ENCODE results near the gene ATP2A2. TPM values are rescaled to one million over a fixed set of nuclear protein-coding genes. Genes with fewer than 3 reads are reported as not detected.

ATP2A2 gene
- total and polyA plus RNA-seq, 5 donors from 2014 or later, result 3.3 to 119 (median 4.9) TPM

- Histone ChIP-seq H3K4me3 (ENCODE audit: low read depth, low read length) (no peak overlapping the region), H3K4me1 (ENCODE audit: control insufficient read depth, insufficient read depth, low read length, poor library complexity, severe bottlenecking) (peaks cover 48% of the 10 kb centered on the region), H3K27ac (ENCODE audit: insufficient read depth, low read length, poor library complexity, severe bottlenecking) (no peak overlapping the region), H3K27me3 (ENCODE audit: control insufficient read depth, insufficient read depth, low read length) (no peaks in the 10 kb centered on the region), H3K9me3 (ENCODE audit: control insufficient read depth in 2 of 2, low read length in 2 of 2) (no peaks in the 10 kb centered on the region), H3K36me3 (ENCODE audit: control insufficient read depth, insufficient read depth, low read length) (peaks cover 10% of the 10 kb centered on the region)
- peak overlapping the region in 2 of 3 donors; percentile 13 to 44 for H3K27ac Mint-ChIP-seq
- H3K4me3 Mint-ChIP-seq, result peak overlapping the region in 1 of 4 donors; percentile 85
- DNase-seq, result no peak
- no peaks in the 10 kb centered on the region for H3K27me3 Mint-ChIP-seq
- H3K9me3 Mint-ChIP-seq, result no peaks in the 10 kb centered on the region
- H3K36me3 Mint-ChIP-seq, result peaks cover 27% of the 10 kb centered on the region
- peaks cover 44 to 80% (median 56%) of the 10 kb centered on the region in 4 donors for H3K4me1 Mint-ChIP-seq
- no peak for ATAC-seq (ENCODE audit: low read depth in 2 of 2)
Observed at GRCh38 chr12:110310763-110311162, 29.7 kb downstream of the ATP2A2 start.

- H3K36me3 Mint-ChIP-seq, result peaks cover 29% of the 10 kb centered on the region
- H3K4me1 Mint-ChIP-seq, result peaks cover 45 to 83% (median 62%) of the 10 kb centered on the region in 4 donors
- no peak for DNase-seq
- H3K36me3 ChIP-seq (ENCODE audit: control insufficient read depth, insufficient read depth, low read length), result peaks cover 10% of the 10 kb centered on the region
- ATAC-seq (ENCODE audit: low read depth in 2 of 2), result no peak
- peak overlapping the region in 3 of 4 donors; percentile 23 to 48 (median 45) for H3K4me3 Mint-ChIP-seq
- H3K9me3 ChIP-seq (ENCODE audit: control insufficient read depth in 2 of 2, low read length in 2 of 2), result no peaks in the 10 kb centered on the region
- H3K27ac Mint-ChIP-seq, result peak overlapping the region in 2 of 3 donors; percentile 65 to 84
- peaks cover 57% of the 10 kb centered on the region for H3K4me1 ChIP-seq (ENCODE audit: control insufficient read depth, insufficient read depth, low read length, poor library complexity, severe bottlenecking)
- no peak overlapping the region for H3K27ac ChIP-seq (ENCODE audit: insufficient read depth, low read length, poor library complexity, severe bottlenecking)
- H3K4me3 ChIP-seq (ENCODE audit: low read depth, low read length), result no peak overlapping the region
- H3K27me3 Mint-ChIP-seq, result no peaks in the 10 kb centered on the region
- no peaks in the 10 kb centered on the region for H3K9me3 Mint-ChIP-seq
- no peaks in the 10 kb centered on the region for H3K27me3 ChIP-seq (ENCODE audit: control insufficient read depth, insufficient read depth, low read length)
Observed at GRCh38 chr12:110311903-110312302, 30.9 kb downstream of the ATP2A2 start.

DNA sequence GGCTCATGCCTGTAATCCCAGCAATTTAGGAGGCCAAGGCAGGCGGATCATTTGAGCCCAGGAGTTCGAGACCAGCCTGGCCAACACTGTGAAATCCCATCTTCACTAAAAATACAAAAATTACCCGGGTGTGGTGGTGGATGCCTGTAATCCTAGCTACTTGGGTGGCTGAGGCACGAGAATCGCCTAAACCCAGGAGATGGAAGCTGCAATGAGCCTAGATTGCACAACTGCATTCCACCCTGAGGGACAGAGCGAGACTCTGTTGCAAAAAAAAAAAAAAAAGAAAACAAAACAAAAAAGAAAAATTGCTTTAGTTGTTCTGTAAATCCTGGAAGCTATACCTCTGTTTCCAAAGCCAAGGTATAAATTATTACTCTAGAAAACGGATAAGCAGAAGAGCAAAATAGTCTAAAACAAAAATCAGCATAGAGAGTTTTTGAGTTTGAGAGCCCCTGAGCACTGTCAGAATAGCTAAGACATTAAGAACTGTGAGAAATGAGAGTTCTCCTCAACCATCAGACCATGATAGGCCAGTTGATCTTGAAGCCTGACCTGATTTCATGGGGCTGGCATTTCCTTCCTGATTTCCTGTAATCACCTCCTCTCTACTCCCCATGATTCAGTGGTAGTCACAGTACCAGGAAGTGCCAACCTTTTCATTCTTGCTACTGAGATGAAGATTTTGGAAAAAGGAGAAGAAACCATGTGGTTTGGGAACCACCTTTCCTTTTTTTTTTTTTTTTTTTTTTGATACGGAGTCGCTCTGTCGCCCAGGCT lies 31.7 kb downstream of the ATP2A2 start:
- Mint-ChIP-seq H3K27ac (peak overlapping the region in 2 of 3 donors; percentile 21 to 84), H3K4me1 (peaks cover 38 to 79% (median 60%) of the 10 kb centered on the region in 4 donors), H3K36me3 (peaks cover 26% of the 10 kb centered on the region), H3K9me3 (no peaks in the 10 kb centered on the region), H3K4me3 (peak overlapping the region; percentile 44 to 75 (median 69)), H3K27me3 (no peaks in the 10 kb centered on the region)
- Histone ChIP-seq H3K4me3 (ENCODE audit: low read depth, low read length) (peak overlapping the region; percentile 57), H3K9me3 (ENCODE audit: control insufficient read depth in 2 of 2, low read length in 2 of 2) (no peaks in the 10 kb centered on the region), H3K36me3 (ENCODE audit: control insufficient read depth, insufficient read depth, low read length) (peaks cover 10% of the 10 kb centered on the region), H3K27me3 (ENCODE audit: control insufficient read depth, insufficient read depth, low read length) (no peaks in the 10 kb centered on the region), H3K4me1 (ENCODE audit: control insufficient read depth, insufficient read depth, low read length, poor library complexity, severe bottlenecking) (peaks cover 51% of the 10 kb centered on the region), H3K27ac (ENCODE audit: insufficient read depth, low read length, poor library complexity, severe bottlenecking) (peak overlapping the region; percentile 25)
- peak; percentile 71 to 81 for ATAC-seq (ENCODE audit: low read depth in 2 of 2)
- peak in 1 of 3 donors; percentile 64 for DNase-seq

DNA sequence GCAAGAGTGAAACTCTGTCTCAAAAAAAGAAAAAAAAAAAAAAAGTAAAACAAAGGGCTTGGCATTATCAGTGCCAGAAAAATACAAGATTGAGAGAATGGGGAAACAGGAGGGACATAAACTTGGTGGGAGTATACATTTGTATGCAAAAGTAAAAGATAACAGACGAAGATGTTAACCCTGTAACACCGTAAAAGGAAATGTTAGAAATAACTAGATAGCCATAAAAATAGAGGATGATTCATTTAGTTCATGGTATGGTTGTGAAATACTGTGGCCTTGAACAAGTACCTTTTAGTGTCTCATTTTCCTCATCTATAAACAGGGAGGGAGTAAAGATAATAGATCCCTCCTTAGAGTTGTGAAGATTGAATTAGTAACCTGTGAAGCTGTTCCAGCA lies 33.3 kb downstream of the ATP2A2 start:
- Mint-ChIP-seq H3K4me3 (peak overlapping the region in 3 of 4 donors; percentile 11 to 35 (median 15)), H3K36me3 (peaks cover 23% of the 10 kb centered on the region), H3K27me3 (no peaks in the 10 kb centered on the region), H3K4me1 (peaks cover 29 to 73% (median 55%) of the 10 kb centered on the region in 4 donors), H3K9me3 (no peaks in the 10 kb centered on the region), H3K27ac (peak overlapping the region in 2 of 3 donors; percentile 56 to 65)
- Histone ChIP-seq H3K9me3 (ENCODE audit: control insufficient read depth in 2 of 2, low read length in 2 of 2) (no peaks in the 10 kb centered on the region), H3K4me1 (ENCODE audit: control insufficient read depth, insufficient read depth, low read length, poor library complexity, severe bottlenecking) (peaks cover 45% of the 10 kb centered on the region), H3K27me3 (ENCODE audit: control insufficient read depth, insufficient read depth, low read length) (no peaks in the 10 kb centered on the region), H3K4me3 (ENCODE audit: low read depth, low read length) (peak overlapping the region; percentile 0), H3K27ac (ENCODE audit: insufficient read depth, low read length, poor library complexity, severe bottlenecking) (no peak overlapping the region), H3K36me3 (ENCODE audit: control insufficient read depth, insufficient read depth, low read length) (peaks cover 9% of the 10 kb centered on the region)
- DNase-seq (peak in 1 of 3 donors; percentile 38), ATAC-seq (ENCODE audit: low read depth in 2 of 2) (no peak)

- H3K27me3 ChIP-seq (ENCODE audit: control insufficient read depth, insufficient read depth, low read length), result no peaks in the 10 kb centered on the region
- peaks cover 42% of the 10 kb centered on the region for H3K4me1 ChIP-seq (ENCODE audit: control insufficient read depth, insufficient read depth, low read length, poor library complexity, severe bottlenecking)
- peak overlapping the region; percentile 16 for H3K27ac ChIP-seq (ENCODE audit: insufficient read depth, low read length, poor library complexity, severe bottlenecking)
- peaks cover 39 to 64% (median 53%) of the 10 kb centered on the region in 4 donors for H3K4me1 Mint-ChIP-seq
- no peaks in the 10 kb centered on the region for H3K9me3 Mint-ChIP-seq
- H3K4me3 Mint-ChIP-seq, result peak overlapping the region in 2 of 4 donors; percentile 3 to 65
- no peaks in the 10 kb centered on the region for H3K27me3 Mint-ChIP-seq
- H3K36me3 Mint-ChIP-seq, result peaks cover 23% of the 10 kb centered on the region
- no peaks in the 10 kb centered on the region for H3K9me3 ChIP-seq (ENCODE audit: control insufficient read depth in 2 of 2, low read length in 2 of 2)
- ATAC-seq (ENCODE audit: low read depth in 2 of 2) (no peak), DNase-seq (peak in 1 of 3 donors; percentile 25)
- peaks cover 27% of the 10 kb centered on the region for H3K36me3 ChIP-seq (ENCODE audit: control insufficient read depth, insufficient read depth, low read length)
- peak overlapping the region; percentile 15 to 81 (median 75) for H3K27ac Mint-ChIP-seq
- peak overlapping the region; percentile 13 for H3K4me3 ChIP-seq (ENCODE audit: low read depth, low read length)
Observed at GRCh38 chr12:110316861-110317260, 35.8 kb downstream of the ATP2A2 start.

- DNase-seq (no peak), ATAC-seq (ENCODE audit: low read depth in 2 of 2) (no peak)
- peaks cover 36% of the 10 kb centered on the region for H3K36me3 ChIP-seq (ENCODE audit: control insufficient read depth, insufficient read depth, low read length)
- peak overlapping the region; percentile 11 to 64 (median 56) for H3K27ac Mint-ChIP-seq
- H3K4me3 ChIP-seq (ENCODE audit: low read depth, low read length), result no peak overlapping the region
- no peaks in the 10 kb centered on the region for H3K27me3 ChIP-seq (ENCODE audit: control insufficient read depth, insufficient read depth, low read length)
- peaks cover 31% of the 10 kb centered on the region for H3K4me1 ChIP-seq (ENCODE audit: control insufficient read depth, insufficient read depth, low read length, poor library complexity, severe bottlenecking)
- peaks cover 30 to 58% (median 43%) of the 10 kb centered on the region in 4 donors for H3K4me1 Mint-ChIP-seq
- no peaks in the 10 kb centered on the region for H3K27me3 Mint-ChIP-seq
- H3K4me3 Mint-ChIP-seq, result no peak overlapping the region
- no peaks in the 10 kb centered on the region for H3K9me3 Mint-ChIP-seq
- H3K9me3 ChIP-seq (ENCODE audit: control insufficient read depth in 2 of 2, low read length in 2 of 2), result no peaks in the 10 kb centered on the region
- H3K36me3 Mint-ChIP-seq, result peaks cover 22% of the 10 kb centered on the region
- no peak overlapping the region for H3K27ac ChIP-seq (ENCODE audit: insufficient read depth, low read length, poor library complexity, severe bottlenecking)
Observed at GRCh38 chr12:110317911-110318310, 36.9 kb downstream of the ATP2A2 start.

GRCh38 chr12:110320550-110320949 lies 39.5 kb downstream of the ATP2A2 start:
- Histone ChIP-seq H3K4me3 (ENCODE audit: low read depth, low read length) (no peak overlapping the region), H3K4me1 (ENCODE audit: control insufficient read depth, insufficient read depth, low read length, poor library complexity, severe bottlenecking) (peaks cover 11% of the 10 kb centered on the region), H3K27me3 (ENCODE audit: control insufficient read depth, insufficient read depth, low read length) (no peaks in the 10 kb centered on the region), H3K9me3 (ENCODE audit: control insufficient read depth in 2 of 2, low read length in 2 of 2) (no peaks in the 10 kb centered on the region), H3K27ac (ENCODE audit: insufficient read depth, low read length, poor library complexity, severe bottlenecking) (no peak overlapping the region), H3K36me3 (ENCODE audit: control insufficient read depth, insufficient read depth, low read length) (peaks cover 52% of the 10 kb centered on the region)
- peak overlapping the region in 1 of 3 donors; percentile 67 for H3K27ac Mint-ChIP-seq
- no peak for ATAC-seq (ENCODE audit: low read depth in 2 of 2)
- no peaks in the 10 kb centered on the region for H3K9me3 Mint-ChIP-seq
- no peak for DNase-seq
- H3K27me3 Mint-ChIP-seq, result no peaks in the 10 kb centered on the region
- H3K4me1 Mint-ChIP-seq, result peaks cover 17 to 38% (median 28%) of the 10 kb centered on the region in 4 donors
- H3K4me3 Mint-ChIP-seq, result no peak overlapping the region
- peaks cover 21% of the 10 kb centered on the region for H3K36me3 Mint-ChIP-seq

Data from CD4-positive, CD25-positive, alpha-beta regulatory T cell (primary cell).